HG02973 (cell line): ENCODE results near the gene ZKSCAN5.
A peak's percentile ranks its signal among the peaks of the same experiment; 100 is the strongest.
"Not testable (repeated sequence)": the region's sequence is repeated elsewhere in the genome, so short reads cannot be mapped to it uniquely, and the experiment has no call there.

Source experiments
- ATAC-seq: cut with Tn5 transposase; IDR thresholded peaks from one replicate; pipeline ENCODE4 v1.9.1; 2021; ENCODE audit warnings: moderate library complexity; ENCODE audit not compliant: unreplicated experiment

The ZKSCAN5 gene

DNA sequence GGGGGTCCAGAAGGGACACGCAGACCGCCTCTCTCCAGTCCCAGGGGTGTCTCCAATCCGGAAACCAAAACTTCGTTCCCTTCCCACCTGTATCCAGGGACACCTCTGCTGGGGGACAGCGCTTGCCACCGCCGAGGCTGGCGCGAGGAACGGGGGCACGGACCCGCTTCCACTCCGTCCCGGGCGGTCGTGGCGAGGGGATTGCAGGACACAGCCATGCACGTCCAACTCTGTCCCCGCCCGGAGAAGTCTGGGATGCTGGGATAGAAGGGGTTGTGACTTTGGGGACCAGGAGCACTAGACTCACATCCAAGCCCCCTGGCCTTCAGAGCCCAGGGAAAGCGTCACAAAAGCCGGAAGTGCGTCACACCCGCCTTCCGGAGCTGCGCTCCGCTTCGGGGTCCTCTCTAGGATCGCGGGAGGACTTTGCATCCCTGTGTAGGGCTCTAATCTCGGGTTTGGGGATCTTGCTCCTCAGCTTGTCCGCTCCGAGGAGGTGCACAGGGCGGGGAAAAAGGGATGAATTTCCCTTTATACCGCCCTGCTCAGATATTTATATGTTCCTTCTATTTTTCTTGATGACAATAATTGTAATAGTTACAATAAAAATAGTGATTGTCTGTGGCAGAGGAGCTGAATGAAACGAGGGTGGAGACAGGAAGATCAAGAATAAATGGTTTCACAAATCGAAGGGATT lies 47.5 kb downstream of the ZKSCAN5 start, which contains the start of gene FAM200A:
Gene FAM200A, minus strand, starts transcription at position 348 of the 697 bp plus-strand sequence. CDS start 3,707 bp downstream, outside the sequence.
- ATAC-seq, result peak; percentile 85

DNA sequence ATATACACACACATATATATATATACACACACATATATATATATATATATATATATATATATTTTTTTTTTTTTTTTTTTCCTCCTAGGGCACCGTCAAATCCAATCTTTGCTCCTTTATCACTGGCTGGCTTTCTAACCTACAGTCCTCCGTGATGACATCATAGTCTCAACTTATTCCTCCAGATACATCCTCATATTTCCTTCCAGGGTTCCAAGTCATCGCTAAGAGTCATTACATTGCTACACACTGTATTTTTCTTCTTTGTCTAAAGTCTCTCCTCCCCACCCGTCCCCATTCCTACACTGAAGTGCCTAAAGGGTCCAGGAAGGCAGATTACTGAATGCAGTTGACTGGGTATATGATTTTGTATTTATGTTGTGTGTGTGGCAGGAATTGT lies 48.6 kb downstream of the ZKSCAN5 start:
- ATAC-seq, result no peak

DNA sequence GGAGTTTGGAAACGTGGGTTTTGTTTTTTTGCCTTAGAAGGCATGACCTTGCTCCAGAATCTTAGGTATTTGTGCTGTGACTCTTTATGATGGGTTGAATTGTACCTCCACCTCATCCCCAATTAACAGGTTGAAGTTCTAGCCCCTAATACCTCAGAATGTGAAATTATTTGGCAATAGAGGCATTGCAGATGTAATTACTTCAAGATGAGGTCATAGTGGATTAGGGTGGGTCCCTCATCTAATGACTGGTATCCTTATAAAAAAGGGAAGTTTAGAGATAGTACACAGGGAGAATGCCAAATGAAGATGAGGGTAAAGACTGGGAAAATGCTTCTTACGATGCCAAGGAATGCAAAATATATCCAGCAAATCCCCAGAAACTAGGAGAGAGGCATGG lies 50.5 kb downstream of the ZKSCAN5 start:
- no peak for ATAC-seq

DNA sequence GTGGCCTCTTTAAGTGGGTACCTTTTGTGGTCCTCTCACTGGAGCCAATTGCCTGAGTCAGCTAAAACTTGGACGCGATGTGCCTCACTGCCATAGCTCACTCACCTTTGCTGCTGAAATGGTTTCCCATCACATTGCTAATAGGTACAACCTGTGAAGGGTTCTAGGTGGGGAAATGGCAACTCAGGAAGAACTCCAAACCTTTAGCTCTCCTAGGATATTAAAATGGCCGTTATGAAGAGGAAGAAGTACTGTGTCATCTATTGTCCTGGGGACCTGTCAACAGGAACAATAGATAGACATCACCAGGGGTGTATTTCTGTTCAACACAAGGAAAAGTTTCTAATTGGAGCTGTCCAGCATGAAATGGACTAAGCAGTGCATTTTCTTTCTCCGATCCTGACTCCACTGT lies 52.7 kb downstream of the ZKSCAN5 start:
- ATAC-seq, result no peak

DNA sequence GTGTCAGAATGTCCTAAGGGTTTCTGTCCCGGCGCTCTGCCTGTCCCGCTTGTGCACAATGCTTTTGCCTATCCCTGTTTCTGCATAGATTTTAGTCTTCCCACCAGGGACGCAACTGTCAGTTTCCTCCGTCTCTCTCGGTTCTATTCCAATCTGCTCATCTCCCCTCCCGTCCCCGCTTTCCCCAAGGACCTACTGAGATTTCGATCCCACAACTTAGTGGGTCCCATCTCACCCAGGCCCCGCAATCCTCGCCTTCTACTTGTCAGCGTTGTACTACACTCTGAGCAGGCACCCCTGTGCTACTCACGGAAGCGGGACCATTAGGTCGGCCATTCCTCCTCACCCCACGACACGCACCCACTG lies 53.5 kb downstream of the ZKSCAN5 start:
- ATAC-seq, result peak; percentile 38

DNA sequence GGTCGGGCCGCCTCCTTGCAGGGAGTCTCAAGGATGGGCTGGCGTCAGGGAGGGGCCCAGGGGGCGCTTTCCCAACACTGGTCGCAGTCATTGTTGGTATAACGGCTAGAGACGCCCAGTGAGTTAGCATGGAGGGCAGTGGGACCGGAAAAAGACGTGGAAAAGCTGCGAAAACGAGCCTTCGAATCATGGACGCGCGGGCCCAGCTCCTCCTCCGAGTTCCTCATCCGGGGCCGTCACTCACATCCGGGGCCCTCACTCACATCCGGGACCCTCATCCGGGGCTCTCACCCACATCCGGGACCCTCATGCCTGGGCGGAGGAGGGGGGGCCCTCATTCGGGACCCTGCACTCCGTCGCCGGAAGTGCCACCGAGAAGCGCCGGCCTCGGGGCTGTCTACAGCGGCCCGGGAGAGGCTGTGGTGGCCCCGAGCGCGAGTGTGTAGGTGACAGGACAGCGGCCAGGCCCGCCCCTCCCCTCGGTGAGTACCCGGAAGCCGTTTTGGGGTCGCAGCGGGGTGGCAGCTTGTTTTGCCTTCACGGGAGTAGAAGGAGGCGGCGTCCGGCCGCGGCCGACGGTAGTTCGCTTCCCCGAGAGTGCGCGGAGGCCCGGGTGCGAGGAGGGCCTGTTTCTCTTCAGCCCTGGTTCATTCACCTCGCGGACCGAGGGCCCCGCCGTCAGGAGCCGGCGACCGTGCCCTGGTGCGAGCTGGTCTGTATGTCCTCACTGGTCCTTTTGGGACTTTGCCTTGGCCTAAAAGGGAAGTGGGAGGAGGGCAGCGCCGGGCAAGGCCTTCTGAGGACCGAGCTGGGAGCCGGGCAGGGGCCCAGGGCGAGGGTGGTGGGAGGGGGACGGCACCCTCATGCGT lies 54.1 kb downstream of the ZKSCAN5 start, which contains the start of gene ZNF655:
Gene ZNF655, plus strand, starts transcription at position 337 of the 869 bp plus-strand sequence. CDS start 1,918 bp downstream, outside the sequence.
- peak; percentile 66 for ATAC-seq

DNA sequence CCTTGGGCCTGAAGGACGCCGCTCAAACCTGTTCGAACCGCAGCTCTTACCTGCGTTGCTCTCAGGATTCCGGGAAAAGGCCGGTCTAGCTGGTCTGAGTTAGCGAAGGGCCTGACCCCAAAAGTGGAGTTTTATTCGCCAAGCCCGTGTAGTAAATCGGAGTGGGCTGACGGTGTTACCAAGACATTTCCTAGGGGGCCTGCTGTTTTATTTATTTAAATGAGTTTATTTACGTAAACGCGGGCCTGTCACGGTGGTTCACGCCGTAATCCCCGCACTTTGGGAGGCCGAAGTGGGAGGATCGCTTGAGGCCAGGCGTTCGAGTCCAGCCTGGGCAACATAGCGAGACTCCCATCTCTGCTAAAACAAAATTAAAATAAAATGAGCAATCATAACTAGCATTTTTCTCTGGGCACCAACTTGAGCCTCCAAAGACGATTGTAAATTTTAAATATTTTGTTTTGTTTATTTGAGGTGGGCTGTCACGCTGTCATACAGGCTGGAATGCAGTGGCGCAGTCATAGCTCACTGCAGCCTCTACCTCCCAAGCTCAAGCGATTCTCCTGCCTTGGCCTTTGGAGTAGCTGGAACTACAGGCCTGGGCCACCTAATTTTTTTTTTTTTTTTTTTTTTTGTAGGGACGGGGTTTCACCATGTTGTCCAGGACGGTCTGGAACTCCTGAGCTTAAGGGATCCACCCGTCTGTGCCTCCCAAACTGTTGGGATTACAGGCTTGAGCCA lies 54.9 kb downstream of the ZKSCAN5 start:
- ATAC-seq, result no peak

DNA sequence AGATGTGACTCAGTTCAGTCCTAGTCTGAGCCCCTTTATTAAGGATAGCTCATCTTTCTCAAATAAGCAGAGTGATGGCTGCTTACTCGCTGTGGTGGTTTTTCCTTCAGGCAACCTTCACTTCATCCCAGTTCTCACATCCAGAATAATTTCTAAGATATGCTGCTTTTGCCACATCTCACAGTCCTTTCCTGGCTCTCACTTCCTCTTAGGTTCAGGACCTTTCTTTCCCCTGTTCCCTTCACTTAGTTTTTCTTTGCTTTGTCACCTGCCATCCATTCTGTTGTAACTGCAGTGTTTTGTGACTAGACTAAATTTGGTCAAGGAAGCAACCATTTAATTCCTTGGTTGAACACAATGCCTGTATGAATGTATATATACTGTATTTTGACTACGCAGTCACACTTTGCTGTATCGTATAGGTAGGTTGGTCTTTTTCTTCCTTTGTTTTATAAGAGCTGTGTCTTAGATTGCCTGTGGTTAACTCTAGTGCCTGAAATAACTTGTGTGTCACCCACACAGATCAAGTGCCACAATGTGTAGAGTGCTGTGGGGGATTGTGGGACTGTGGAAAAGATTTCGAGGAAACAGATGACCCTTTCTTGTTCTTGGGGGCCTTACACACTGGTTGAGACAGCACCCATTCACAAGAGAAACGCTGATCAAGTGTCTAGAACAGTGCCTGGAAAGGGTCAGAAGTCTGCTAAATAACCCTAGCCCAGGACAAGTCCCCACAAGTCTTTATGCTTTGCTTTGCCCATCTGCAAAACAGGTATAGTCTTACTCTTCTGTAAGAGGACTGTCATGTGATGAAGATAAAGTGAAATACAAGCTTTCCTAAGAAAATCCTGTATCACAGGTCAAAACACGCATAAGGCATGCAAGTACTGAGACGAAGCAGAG lies 56.6 kb downstream of the ZKSCAN5 start:
- no peak for ATAC-seq

DNA sequence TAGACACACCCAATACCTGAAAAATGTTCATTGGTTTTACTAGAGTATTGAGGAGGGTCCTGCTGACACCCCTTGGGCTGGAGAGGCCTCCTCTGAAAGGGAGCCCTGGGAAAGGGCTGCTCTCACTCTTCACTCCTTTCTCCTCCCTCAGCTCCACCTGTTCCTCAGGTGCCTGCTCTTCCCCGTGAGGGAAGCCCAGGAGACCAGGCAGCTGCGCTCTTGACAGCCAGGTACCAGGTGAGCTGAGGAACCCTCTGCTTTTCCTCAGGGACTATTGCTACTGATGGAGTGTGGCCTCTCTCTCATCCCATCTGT lies 57.2 kb downstream of the ZKSCAN5 start:
- ATAC-seq, result no peak

DNA sequence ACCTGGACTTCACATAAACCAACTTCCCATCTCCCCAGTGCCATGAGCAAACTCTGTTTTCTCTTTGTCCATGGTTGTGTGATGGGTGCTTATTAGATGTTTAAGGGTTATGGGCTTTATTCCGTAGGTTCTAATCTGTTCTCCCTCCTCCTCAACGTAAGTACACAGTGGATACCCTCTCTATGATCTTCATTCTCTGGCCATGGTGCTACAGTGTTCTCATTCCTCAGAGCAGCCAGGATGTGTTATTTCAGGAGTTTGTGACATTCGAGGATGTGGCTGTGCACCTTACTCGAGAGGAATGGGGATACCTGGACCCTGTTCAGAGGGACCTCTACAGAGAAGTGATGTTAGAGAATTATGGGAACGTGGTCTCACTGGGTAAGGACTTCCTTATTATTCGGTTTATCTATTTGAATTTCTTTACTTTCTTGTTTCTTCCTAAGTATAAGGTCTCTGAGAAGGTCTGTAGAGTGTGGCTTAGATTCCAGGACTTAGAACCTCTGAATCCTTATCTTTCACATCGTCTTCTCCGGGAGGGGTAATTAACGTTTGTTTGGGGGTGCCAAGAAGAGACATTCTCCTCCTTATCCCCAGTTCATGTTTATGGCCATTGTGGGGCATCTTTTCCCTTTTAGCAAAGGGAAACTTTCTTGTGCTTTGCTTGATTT lies 57.8 kb downstream of the ZKSCAN5 start:
- ATAC-seq, result no peak

DNA sequence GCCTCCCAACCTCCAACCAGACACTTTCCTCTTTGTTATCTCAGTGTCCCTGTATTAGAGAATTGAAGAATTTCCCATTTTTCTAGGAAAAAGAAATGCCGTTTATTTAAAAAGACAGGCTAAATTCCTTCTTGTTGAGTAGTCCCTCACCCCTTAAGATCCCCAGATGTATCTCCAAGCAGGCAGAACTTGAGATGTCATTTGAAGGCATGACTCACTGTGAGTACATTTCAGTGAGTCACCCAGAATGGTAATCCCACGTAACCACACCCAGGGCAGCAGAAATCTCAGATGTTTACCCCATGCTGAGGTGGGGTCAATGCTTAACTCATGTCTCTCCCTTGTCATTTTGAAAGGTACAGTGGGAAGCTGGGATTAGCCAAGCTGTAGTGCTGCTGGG lies 58.4 kb downstream of the ZKSCAN5 start:
- ATAC-seq, result no peak

DNA sequence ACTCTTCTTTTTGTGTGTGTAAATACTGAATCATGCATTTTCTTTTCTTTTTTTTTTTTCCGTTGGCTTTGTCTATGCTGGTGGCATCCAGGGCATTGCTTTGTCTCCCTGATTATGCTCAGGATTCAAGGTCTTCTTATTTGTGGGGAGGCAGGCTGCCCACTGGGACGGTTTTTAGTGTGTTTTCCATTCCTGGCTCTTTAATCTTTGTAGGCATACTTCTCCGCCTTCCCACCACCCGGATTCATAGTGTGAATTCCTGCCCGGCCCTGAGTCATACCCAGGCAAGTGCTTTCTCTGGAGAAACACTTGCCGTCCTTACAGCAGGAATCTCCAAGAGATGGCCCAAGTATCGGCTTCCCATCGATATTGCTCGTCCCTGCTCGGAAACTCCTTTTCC lies 59.2 kb downstream of the ZKSCAN5 start:
- no peak for ATAC-seq

DNA sequence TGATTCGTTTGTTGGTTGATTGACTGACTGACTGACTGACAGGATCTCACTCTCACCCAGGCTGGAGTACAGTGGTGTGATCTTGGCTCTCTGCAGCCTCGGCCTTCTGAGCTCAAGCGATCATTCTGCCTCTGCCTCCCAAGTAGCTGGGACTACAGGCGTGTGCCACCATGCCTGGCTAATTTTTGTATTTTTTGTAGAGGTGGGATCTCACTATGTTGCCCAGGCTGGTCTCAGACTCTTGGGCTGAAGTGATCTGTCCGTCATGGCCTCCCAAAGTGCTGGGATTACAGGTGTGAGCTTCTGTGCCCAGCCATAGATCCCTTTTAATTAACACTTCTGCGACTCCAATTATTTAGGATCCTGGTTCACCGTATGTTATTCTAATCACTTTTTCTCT lies 64.3 kb downstream of the ZKSCAN5 start:
- ATAC-seq, result not testable (repeated sequence)

DNA sequence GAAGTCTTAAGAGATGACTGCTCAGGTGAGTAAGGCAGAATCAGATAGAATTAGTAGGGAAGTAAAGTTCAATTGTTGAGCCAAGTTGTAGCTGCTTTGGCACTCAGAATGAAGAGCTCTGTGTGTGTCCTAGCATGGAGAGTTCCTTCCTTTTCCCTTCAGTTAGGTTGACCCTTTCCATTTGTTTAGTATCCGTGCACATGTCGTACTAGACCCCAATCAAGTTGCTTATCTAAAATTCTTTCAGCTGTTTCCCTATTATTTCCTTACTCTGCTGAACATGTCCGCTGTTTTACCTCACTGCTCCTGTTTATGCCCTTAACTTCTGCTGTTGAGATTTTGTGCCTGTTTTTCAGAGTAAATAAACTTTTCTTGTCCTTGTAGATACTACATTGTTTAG lies 67.3 kb downstream of the ZKSCAN5 start:
- ATAC-seq, result no peak

DNA sequence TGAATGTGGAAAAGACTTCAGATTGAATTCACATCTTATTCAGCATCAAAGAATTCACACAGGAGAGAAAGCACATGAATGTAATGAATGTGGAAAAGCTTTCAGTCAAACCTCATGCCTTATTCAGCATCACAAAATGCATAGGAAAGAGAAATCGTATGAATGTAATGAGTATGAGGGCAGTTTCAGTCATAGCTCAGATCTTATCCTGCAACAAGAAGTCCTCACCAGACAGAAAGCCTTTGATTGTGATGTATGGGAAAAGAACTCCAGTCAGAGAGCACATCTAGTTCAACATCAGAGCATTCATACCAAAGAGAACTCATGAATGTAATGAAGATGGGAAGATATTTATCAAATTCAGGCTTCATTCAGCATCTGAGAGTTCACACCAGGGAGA lies 68.8 kb downstream of the ZKSCAN5 start:
- ATAC-seq, result no peak

DNA sequence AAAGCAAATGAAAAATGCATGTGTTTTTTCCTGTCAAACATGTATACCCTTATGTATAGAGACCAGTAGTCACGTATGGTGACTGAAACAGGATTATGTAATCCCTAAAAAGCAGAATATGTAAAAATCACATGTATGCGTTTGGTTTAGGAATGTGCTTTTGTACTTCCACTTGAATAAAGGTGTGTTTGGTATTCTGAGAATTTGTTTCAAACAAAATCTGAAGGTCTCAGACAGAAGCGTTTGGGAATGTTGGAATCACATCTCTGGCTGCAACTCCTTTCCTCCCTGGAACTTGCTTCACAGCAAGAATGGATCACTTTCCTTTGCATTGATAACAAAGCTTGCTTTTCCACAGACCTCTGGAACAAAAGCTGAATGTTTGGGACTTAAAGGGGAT lies 71.8 kb downstream of the ZKSCAN5 start:
- ATAC-seq, result no peak

DNA sequence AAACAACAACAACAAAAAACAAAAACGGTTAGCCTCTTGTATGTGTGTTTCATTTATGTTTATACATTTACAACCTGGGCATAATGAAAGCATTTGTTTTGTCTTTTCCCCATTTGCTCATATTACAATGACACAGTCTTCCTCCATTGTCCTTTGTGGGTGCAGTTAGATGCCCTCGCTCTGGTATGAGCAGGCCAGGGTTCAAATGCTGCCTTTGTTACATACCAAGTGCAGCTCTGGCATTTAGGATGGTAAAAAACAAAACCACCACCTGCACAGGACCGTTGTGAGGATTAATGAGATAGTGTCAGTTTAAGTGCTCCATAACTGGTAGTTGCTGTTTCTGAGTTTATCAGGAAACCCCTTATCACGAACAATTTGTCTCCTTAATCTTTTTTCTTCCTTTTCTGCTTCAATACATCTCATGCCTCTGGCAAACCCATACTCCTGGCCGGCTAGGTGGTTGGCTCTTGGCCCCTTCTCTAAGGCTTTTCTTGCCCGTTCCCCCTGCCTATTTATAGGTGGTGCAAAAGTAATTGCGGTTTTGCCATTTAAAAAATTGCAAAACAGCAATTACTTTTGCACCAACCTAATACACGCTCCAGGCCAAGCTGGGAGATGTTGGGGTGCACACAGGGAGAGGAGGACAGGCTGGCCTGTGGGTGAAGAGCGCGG lies 75.0 kb downstream of the ZKSCAN5 start:
- ATAC-seq, result no peak

DNA sequence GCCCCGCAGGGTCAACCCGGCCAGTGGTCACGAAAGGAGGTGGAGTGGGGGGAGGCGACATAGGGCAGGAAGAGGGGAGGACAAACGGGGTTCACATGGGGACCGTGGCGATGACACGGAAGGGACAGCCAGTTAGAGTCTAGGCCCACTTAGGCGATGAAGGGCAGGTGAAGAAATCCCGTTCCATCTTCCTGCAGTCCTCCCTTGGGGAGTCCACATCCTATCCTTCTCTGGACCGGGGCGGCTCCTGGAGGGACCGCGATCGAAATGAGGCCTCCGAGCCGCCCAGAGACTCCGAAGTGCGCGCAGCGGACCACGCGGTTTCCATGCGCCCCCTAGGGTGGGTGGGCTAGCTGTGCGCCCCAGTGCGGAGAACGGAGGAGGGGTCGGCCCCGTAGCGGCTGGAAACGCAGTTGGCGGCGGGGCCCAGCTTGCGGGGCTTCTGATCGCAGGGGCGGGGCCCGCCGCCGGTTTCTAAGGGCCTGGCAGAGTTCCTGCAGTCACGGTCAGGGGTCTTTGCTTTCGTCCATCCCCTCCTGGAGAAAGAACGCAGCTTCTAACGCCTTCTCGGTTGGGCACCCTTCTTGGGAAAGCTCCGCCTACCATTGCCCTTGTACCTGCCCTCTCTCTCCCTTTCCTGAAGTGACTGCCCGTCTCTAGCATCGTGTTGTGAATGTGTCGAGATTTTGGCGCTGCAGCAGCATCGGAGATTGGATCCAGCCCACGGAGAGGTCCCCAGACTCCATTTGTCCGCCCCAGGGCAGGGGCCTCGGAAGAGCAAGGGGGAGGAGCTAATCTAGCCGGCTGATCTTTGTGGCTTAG lies 75.7 kb downstream of the ZKSCAN5 start:
- no peak for ATAC-seq
